Activated effector memory CD4-positive, alpha-beta T cell treated with Interleukin-2 at 50 U/mL for 16 hours (primary cell): Measurements from ENCODE around the gene NUBP2.
"Not testable (repeated sequence)": the region's sequence is repeated elsewhere in the genome, so short reads cannot be mapped to it uniquely, and the experiment has no call there.

Source experiments
- DNase-seq: peaks from one replicate; pipeline ENCODE4 v3.0.0-alpha.2; 2020

NUBP2 gene

GRCh38 chr16:1787056-1787321, 4.2 kb downstream of the NUBP2 start:
- DNase-seq: no peak

GRCh38 chr16:1787322-1788094, 4.7 kb downstream of the NUBP2 start:
- no peak for DNase-seq

GRCh38 chr16:1788095-1788707, 5.4 kb downstream of the NUBP2 start:
- no peak for DNase-seq

- no peak for DNase-seq
These were observed 5.9 kb downstream of the NUBP2 start for GRCh38 chr16:1788708-1789100.

- no peak for DNase-seq
These were observed 6.9 kb downstream of the NUBP2 start for GRCh38 chr16:1789643-1790045.

GRCh38 chr16:1790261-1790610, 7.5 kb downstream of the NUBP2 start:
- no peak for DNase-seq

- no peak for DNase-seq
These were observed 8.0 kb downstream of the NUBP2 start for GRCh38 chr16:1790611-1791255.

- DNase-seq: no peak
These were observed 8.6 kb downstream of the NUBP2 start for GRCh38 chr16:1791256-1791942.

- no peak for DNase-seq
These were observed 9.4 kb downstream of the NUBP2 start for GRCh38 chr16:1791943-1792812.

- DNase-seq: no peak
These were observed 10.2 kb downstream of the NUBP2 start for GRCh38 chr16:1792836-1793577.

GRCh38 chr16:1793578-1794220, 10.9 kb downstream of the NUBP2 start, which contains the start of gene IGFALS:
Gene IGFALS, minus strand, starts transcription at chr16:1793705. Its CDS starts 53 bp downstream, at chr16:1793652.
- DNase-seq: no peak

- no peak for DNase-seq
These were observed 11.6 kb downstream of the NUBP2 start for GRCh38 chr16:1794221-1794871.

GRCh38 chr16:1794908-1795666, 12.3 kb downstream of the NUBP2 start:
- no peak for DNase-seq

- not testable (repeated sequence) for DNase-seq
These were observed 16.5 kb downstream of the NUBP2 start for GRCh38 chr16:1799263-1799662.

GRCh38 chr16:1800701-1801100, 17.9 kb downstream of the NUBP2 start:
- no peak for DNase-seq

GRCh38 chr16:1807626-1808025, 24.9 kb downstream of the NUBP2 start:
- no peak for DNase-seq

- no peak for DNase-seq
These were observed 25.9 kb downstream of the NUBP2 start for GRCh38 chr16:1808691-1809090.

GRCh38 chr16:1809281-1809801, 26.6 kb downstream of the NUBP2 start:
- DNase-seq: no peak

- no peak for DNase-seq
These were observed 27.3 kb downstream of the NUBP2 start for GRCh38 chr16:1810106-1810505.

- DNase-seq: no peak
These were observed 27.8 kb downstream of the NUBP2 start for GRCh38 chr16:1810536-1810935.
